ENCODE data around the gene MEI1. TPM values are rescaled to one million over a fixed set of nuclear protein-coding genes. Genes with fewer than 3 reads are reported as not detected.

Gene MEI1
- polyA plus RNA-seq, 1 donor (not counting 4 experiments of a cell fraction or from before 2014, with no cell fraction given), result 0.10 TPM

DNA sequence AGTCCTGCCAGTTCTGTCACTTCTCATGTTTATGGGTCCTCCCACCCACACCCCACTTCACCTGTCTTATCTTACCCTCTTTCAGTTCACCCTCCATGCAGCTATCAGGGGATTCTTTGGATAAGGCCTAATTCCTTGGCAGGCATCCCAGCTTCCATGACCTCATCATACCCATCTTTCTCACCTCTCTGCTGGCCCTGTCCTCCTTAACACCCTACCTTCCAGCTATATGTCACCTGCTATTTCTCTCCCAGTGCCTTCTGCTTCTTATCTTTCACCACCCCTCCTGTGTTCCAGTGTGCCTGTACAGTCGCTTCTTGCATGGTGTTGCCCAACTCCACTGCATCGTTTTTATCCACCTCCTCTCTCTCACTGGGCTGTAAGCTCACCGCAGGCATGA is 38.9 kb upstream of the MEI1 start:
- Histone ChIP-seq H3K4me3 (ENCODE audit: control insufficient read depth in 2 of 3, extremely low read depth in 1 of 3, insufficient read depth in 2 of 3, low read depth in 1 of 3, low read length in 3 of 3) (no peak overlapping the region), H3K9ac (ENCODE audit: control insufficient read depth, extremely low read depth, insufficient read depth, low read length) (no peak overlapping the region), H4K20me1 (ENCODE audit: control insufficient read depth, extremely low read depth, insufficient read depth, low read length) (no peaks in the 10 kb centered on the region), H3K9me3 (ENCODE audit: control insufficient read depth, low read depth, low read length) (no peaks in the 10 kb centered on the region), H2AFZ (ENCODE audit: control insufficient read depth, low read length) (no peak overlapping the region), H3K36me3 (ENCODE audit: control insufficient read depth in 2 of 2, extremely low read depth in 1 of 2, insufficient read depth in 2 of 2, low read length in 2 of 2) (peaks cover 39 to 66% of the 10 kb centered on the region in 2 experiments), H3K27ac (ENCODE audit: control insufficient read depth, insufficient read depth, low read length) (no peak overlapping the region), H3K27me3 (ENCODE audit: control insufficient read depth, extremely low read depth, insufficient read depth, low read length) (no peaks in the 10 kb centered on the region), H3K79me2 (ENCODE audit: control insufficient read depth, insufficient read depth, low read length) (peaks cover 1% of the 10 kb centered on the region), H3K4me1 (ENCODE audit: control insufficient read depth, extremely low read depth, insufficient read depth, low read length) (peaks cover 11% of the 10 kb centered on the region), H3K4me2 (ENCODE audit: control insufficient read depth, extremely low read depth, insufficient read depth, low read depth, low read length) (no peak overlapping the region), H3K9me1 (ENCODE audit: control insufficient read depth, extremely low read depth, insufficient read depth, low read length) (no peaks in the 10 kb centered on the region)
- TF ChIP-seq, protein P1, sequence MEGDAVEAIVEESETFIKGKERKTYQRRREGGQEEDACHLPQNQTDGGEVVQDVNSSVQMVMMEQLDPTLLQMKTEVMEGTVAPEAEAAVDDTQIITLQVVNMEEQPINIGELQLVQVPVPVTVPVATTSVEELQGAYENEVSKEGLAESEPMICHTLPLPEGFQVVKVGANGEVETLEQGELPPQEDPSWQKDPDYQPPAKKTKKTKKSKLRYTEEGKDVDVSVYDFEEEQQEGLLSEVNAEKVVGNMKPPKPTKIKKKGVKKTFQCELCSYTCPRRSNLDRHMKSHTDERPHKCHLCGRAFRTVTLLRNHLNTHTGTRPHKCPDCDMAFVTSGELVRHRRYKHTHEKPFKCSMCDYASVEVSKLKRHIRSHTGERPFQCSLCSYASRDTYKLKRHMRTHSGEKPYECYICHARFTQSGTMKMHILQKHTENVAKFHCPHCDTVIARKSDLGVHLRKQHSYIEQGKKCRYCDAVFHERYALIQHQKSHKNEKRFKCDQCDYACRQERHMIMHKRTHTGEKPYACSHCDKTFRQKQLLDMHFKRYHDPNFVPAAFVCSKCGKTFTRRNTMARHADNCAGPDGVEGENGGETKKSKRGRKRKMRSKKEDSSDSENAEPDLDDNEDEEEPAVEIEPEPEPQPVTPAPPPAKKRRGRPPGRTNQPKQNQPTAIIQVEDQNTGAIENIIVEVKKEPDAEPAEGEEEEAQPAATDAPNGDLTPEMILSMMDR (optimal IDR thresholded peaks at IDR 0.05 in 1 of 3, IDR thresholded peaks at IDR 0.05 in 1 of 3, conservative IDR thresholded peaks at IDR 0.05 in 1 of 3; ENCODE audit: extremely low read depth in 1 of 3, insufficient read depth in 2 of 3, low read length in 3 of 3), result no peak
- TF ChIP-seq EZH2 (IDR thresholded peaks at IDR 0.05; ENCODE audit: low read length), result no peak
- FAIRE-seq, result no peak
- dilution Hi-C loops (cut with MboI; ENCODE audit: extremely low pct_ligation_motif_present, low sequenced_read_pairs), result no loop called here
- DNase-seq (ENCODE audit: low read depth, low spot score), result no peak

DNA sequence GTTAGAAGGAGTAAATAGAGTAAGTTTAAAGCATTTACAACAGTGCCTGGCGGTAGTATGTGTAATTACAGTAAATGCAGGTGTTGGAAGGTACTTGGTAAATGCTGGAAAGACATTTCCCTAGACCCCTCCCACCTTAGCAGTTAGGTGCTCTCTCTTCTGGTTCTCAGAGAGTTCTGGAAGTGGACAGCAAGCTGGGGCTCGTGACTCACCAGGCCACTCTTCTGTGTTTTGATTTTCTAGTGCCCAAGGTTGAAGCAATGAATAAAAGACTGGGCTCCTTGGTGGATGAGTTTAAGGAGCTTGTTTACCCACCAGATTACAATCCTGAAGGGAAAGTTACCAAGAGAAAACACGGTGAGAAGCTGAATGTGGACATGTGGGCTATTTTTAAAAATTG is 38.2 kb upstream of the MEI1 start:
- Histone ChIP-seq H3K79me2 (ENCODE audit: control insufficient read depth, insufficient read depth, low read length) (peaks cover 1% of the 10 kb centered on the region), H3K27me3 (ENCODE audit: control insufficient read depth, extremely low read depth, insufficient read depth, low read length) (no peaks in the 10 kb centered on the region), H4K20me1 (ENCODE audit: control insufficient read depth, extremely low read depth, insufficient read depth, low read length) (no peaks in the 10 kb centered on the region), H3K36me3 (ENCODE audit: control insufficient read depth in 2 of 2, extremely low read depth in 1 of 2, insufficient read depth in 2 of 2, low read length in 2 of 2) (peaks cover 37 to 62% of the 10 kb centered on the region in 2 experiments), H3K4me1 (ENCODE audit: control insufficient read depth, extremely low read depth, insufficient read depth, low read length) (peaks cover 11% of the 10 kb centered on the region), H3K9me3 (ENCODE audit: control insufficient read depth, low read depth, low read length) (no peaks in the 10 kb centered on the region), H3K4me2 (ENCODE audit: control insufficient read depth, extremely low read depth, insufficient read depth, low read depth, low read length) (no peak overlapping the region), H3K9me1 (ENCODE audit: control insufficient read depth, extremely low read depth, insufficient read depth, low read length) (no peaks in the 10 kb centered on the region), H2AFZ (ENCODE audit: control insufficient read depth, low read length) (no peak overlapping the region), H3K27ac (ENCODE audit: control insufficient read depth, insufficient read depth, low read length) (no peak overlapping the region), H3K4me3 (ENCODE audit: control insufficient read depth in 2 of 3, extremely low read depth in 1 of 3, insufficient read depth in 2 of 3, low read depth in 1 of 3, low read length in 3 of 3) (no peak overlapping the region), H3K9ac (ENCODE audit: control insufficient read depth, extremely low read depth, insufficient read depth, low read length) (no peak overlapping the region)
- no peak for TF ChIP-seq EZH2 (IDR thresholded peaks at IDR 0.05; ENCODE audit: low read length)
- TF ChIP-seq, protein P1 (optimal IDR thresholded peaks at IDR 0.05 in 1 of 3, IDR thresholded peaks at IDR 0.05 in 1 of 3, conservative IDR thresholded peaks at IDR 0.05 in 1 of 3; ENCODE audit: extremely low read depth in 1 of 3, insufficient read depth in 2 of 3, low read length in 3 of 3), result no peak
- FAIRE-seq, result no peak
- dilution Hi-C loops (cut with MboI; ENCODE audit: extremely low pct_ligation_motif_present, low sequenced_read_pairs), result no loop called here
- DNase-seq (ENCODE audit: low read depth, low spot score), result no peak
